K562 (cell line): ENCODE results near the gene AKAP13. TPM values are rescaled to one million over a fixed set of nuclear protein-coding genes. Genes with fewer than 3 reads are reported as not detected.

Experiments
- ATAC-seq: fragments of 200-7000 bp; cut with Tn5 transposase; 3 replicates; pipeline ENCODE4 v1.9.1; 2020; ENCODE audit warnings: moderate library complexity
- BruUV-seq: library from RNA; stranded (reverse); fragments of 400-500 nt; replicated peaks from 2 replicates; lab custom pipeline; 2021; lab: Mats Ljungman, UMichigan
- CTCF ChIA-PET: fragments of 300-600 bp; formaldehyde crosslinking; extraction: SDS; loops from one replicate; lab custom pipeline; 2021; ENCODE audit warnings: low intra/inter-chr PET ratio; lab: Yijun Ruan, JAX
- POLR2A ChIA-PET: fragments of 300-600, 350-650 bp; sonication (Branson Sonifier 250); formaldehyde crosslinking; extraction: SDS; loops from one replicate; lab custom pipeline; 2021; ENCODE audit warnings: antibody characterized with exemption, inconsistent platforms; lab: Yijun Ruan, JAX
- DNase-seq, 4 experiments: peaks; one replicate each; pipeline versions ENCODE4 v3.0.0 to v3.0.0-alpha.2; 2011 to 2018; ENCODE audit warnings: low spot score in 3 of 4, mixed read lengths in 3 of 4; ENCODE audit errors: extremely low read depth in 1 of 4
- FAIRE-seq: peaks from 2 replicates; lab custom pipeline; 2011; peaks lifted over from hg19 to GRCh38; lab: Jason Lieb, UNC
- H2AFZ ChIP-seq: 2 replicates; pipeline ENCODE4 v1.6.0; 2011; ENCODE audit warnings: low read depth, low read length, control low read depth, inconsistent platforms
- H3K27ac ChIP-seq: fragments of 200-600 bp; 3 replicates; pipeline ENCODE4 v1.8.0; 2011; ENCODE audit warnings: low read depth, mild to moderate bottlenecking, control low read depth, inconsistent platforms, low read length, moderate library complexity, mixed read lengths; ENCODE audit errors: extremely low read depth
- H3K27me3 ChIP-seq, 2 experiments: fragments of 300-600 bp in 1 of 2; 2 replicates in 1 of 2; 3 replicates in 1 of 2; pipeline versions ENCODE4 v1.6.0 to v1.8.0; 2011; ENCODE audit warnings: inconsistent platforms in 2 of 2, low read length in 2 of 2, mild to moderate bottlenecking in 1 of 2, mixed read lengths in 1 of 2, moderate library complexity in 1 of 2; ENCODE audit not compliant: control insufficient read depth in 2 of 2, insufficient read depth in 2 of 2
- H3K36me3 ChIP-seq: fragments of 300-600 bp; 3 replicates; pipeline ENCODE4 v1.8.0; 2011; ENCODE audit warnings: mild to moderate bottlenecking, low read length, inconsistent platforms; ENCODE audit not compliant: control insufficient read depth, insufficient read depth
- H3K4me1 ChIP-seq, 2 experiments: fragments of 200-600 bp in 1 of 2; replicated peaks in 1 of 2; 2 replicates in 1 of 2; 3 replicates in 1 of 2; pipeline versions ENCODE4 v1.5.1 to v1.8.0; 2011; ENCODE audit warnings: inconsistent platforms in 2 of 2, low read length in 2 of 2, mild to moderate bottlenecking in 1 of 2, mixed read lengths in 1 of 2, moderate library complexity in 1 of 2; ENCODE audit not compliant: control insufficient read depth in 2 of 2, insufficient read depth in 2 of 2
- H3K4me2 ChIP-seq: 2 replicates; pipeline ENCODE4 v1.6.1; 2011; ENCODE audit warnings: low read length, control low read depth, inconsistent platforms, mixed read lengths; ENCODE audit not compliant: insufficient read depth
- H3K4me3 ChIP-seq: fragments of 200-600 bp; sonication (generic), shearing (Covaris generic); 2 replicates; pipeline ENCODE4 v1.5.1; 2016; ENCODE audit warnings: control low read depth, inconsistent platforms
- H3K79me2 ChIP-seq: fragments of 200-600 bp; 3 replicates; pipeline ENCODE4 v1.8.0; 2011; ENCODE audit warnings: low read length, inconsistent platforms; ENCODE audit not compliant: control insufficient read depth, insufficient read depth
- H3K9ac ChIP-seq, 2 experiments: 2 replicates each; pipeline versions ENCODE4 v1.6.0 to v1.6.1; 2011; ENCODE audit warnings: low read depth in 2 of 2, low read length in 2 of 2, control low read depth in 1 of 2, inconsistent platforms in 1 of 2, mild to moderate bottlenecking in 1 of 2, mixed read lengths in 1 of 2; ENCODE audit not compliant: insufficient read depth in 1 of 2
- H3K9me1 ChIP-seq: one replicate; pipeline ENCODE4 v1.6.0; 2011; ENCODE audit warnings: inconsistent platforms, mild to moderate bottlenecking, low read length, moderate library complexity; ENCODE audit not compliant: control insufficient read depth, insufficient read depth
- H3K9me3 ChIP-seq: replicated peaks from 2 replicates; pipeline ENCODE4 v1.5.1; 2011; ENCODE audit warnings: low read depth, low read length, inconsistent platforms; ENCODE audit not compliant: control insufficient read depth, insufficient read depth
- H4K20me1 ChIP-seq: replicated peaks from 2 replicates; pipeline ENCODE4 v1.6.1; 2011; ENCODE audit warnings: low read length, inconsistent platforms, mixed read lengths; ENCODE audit not compliant: control insufficient read depth, insufficient read depth
- BHLHE40 ChIP-seq: IDR thresholded peaks from 2 replicates; pipeline ENCODE4 v1.6.1; 2011; ENCODE audit warnings: low read length, improper control_type of control experiment
- BRF2 ChIP-seq: IDR thresholded peaks from 3 replicates; pipeline ENCODE4 v1.6.1; 2011; ENCODE audit warnings: borderline replicate concordance, mild to moderate bottlenecking; ENCODE audit not compliant: insufficient read length, insufficient read depth
- CBX5 ChIP-seq: IDR thresholded peaks from 2 replicates; pipeline ENCODE4 v1.6.1; 2014; ENCODE audit warnings: low read depth, borderline replicate concordance
- DMBX1 ChIP-seq: fragments of 250-450 bp; sonication (Bioruptor Pico); IDR thresholded peaks from 2 replicates; pipeline ENCODE4 v1.8.0; 2022; ENCODE audit warnings: inconsistent platforms, mild to moderate bottlenecking, moderate library complexity, borderline replicate concordance
- FOXA1 ChIP-seq: fragments of 450-650 bp; IDR thresholded peaks from 2 replicates; pipeline ENCODE4 v1.6.1; 2016; ENCODE audit warnings: mild to moderate bottlenecking, borderline replicate concordance
- HDAC8 ChIP-seq: fragments of 450-650 bp; IDR thresholded peaks from 2 replicates; pipeline ENCODE4 v1.6.1; 2016; ENCODE audit warnings: mild to moderate bottlenecking, missing genetic modification characterization, moderate library complexity, missing compliant biosample characterization
- HNRNPK ChIP-seq: fragments of 200-400 bp; formaldehyde crosslinking; IDR thresholded peaks from one replicate; pipeline ENCODE4 v1.6.1; 2018; ENCODE audit warnings: mild to moderate bottlenecking, low read depth, low read length; ENCODE audit not compliant: poor library complexity, severe bottlenecking
- NBN ChIP-seq: fragments of 450-650 bp; IDR thresholded peaks from 2 replicates; pipeline ENCODE4 v1.6.1; 2016; ENCODE audit warnings: low read depth, mild to moderate bottlenecking
- NCOA6 ChIP-seq: fragments of 450-650 bp; IDR thresholded peaks from 2 replicates; pipeline ENCODE4 v1.6.1; 2017; ENCODE audit warnings: mild to moderate bottlenecking
- NFIC ChIP-seq: fragments of 450-650 bp; IDR thresholded peaks from 2 replicates; pipeline ENCODE4 v1.6.1; 2017; ENCODE audit warnings: mild to moderate bottlenecking, inconsistent platforms
- PCBP1 ChIP-seq: fragments of 200-400 bp; formaldehyde crosslinking; IDR thresholded peaks from 2 replicates; pipeline ENCODE4 v1.6.1; 2018; ENCODE audit warnings: mild to moderate bottlenecking, low read depth, low read length; ENCODE audit not compliant: poor library complexity, severe bottlenecking
- RFX5 ChIP-seq: IDR thresholded peaks from 2 replicates; pipeline ENCODE4 v1.6.1; 2011; ENCODE audit warnings: low read depth, mild to moderate bottlenecking, improper control_type of control experiment, low read length
- ZBTB8A ChIP-seq: fragments of 450-650 bp; IDR thresholded peaks from 2 replicates; pipeline ENCODE4 v1.6.1; 2018; ENCODE audit warnings: mild to moderate bottlenecking, moderate library complexity; ENCODE audit not compliant: partially characterized antibody
- ZNF561 ChIP-seq: fragments of 450-650 bp; formaldehyde crosslinking; conservative IDR thresholded peaks from 2 replicates; pipeline ENCODE4 v1.4.0; 2020; ENCODE audit warnings: mild to moderate bottlenecking, moderate library complexity
- WGBS: fragments of 100-300 bp; shearing (Covaris generic); methylation state at CpG from one replicate; pipeline ENCODE4 v1.1.6; 2016; ENCODE audit warnings: low coverage, mixed read lengths; ENCODE audit not compliant: insufficient coverage; ENCODE audit errors: missing lambda C conversion rate; 5-methylcytosine and 5-hydroxymethylcytosine counted together
- in situ Hi-C: fragments of 300-500 bp; cut with MboI; formaldehyde crosslinking; loops from 4 replicates; pipeline ENCODE4 v1.15.0; 2018; ENCODE audit warnings: inconsistent platforms, mixed read lengths
- intact Hi-C: fragments of 100-400 bp; cut with micrococcal nuclease; formaldehyde crosslinking; loops from 2 replicates; pipeline ENCODE4 v1.14.2; 2022
- polyA plus RNA-seq, 8 experiments: library from polyadenylated mRNA; depleted of rRNA in 4 of 8; stranded (reverse) in 5 of 8; unstranded in 3 of 8; fragments of >200 nt; fragmentation: Nextera tagmentation in 2 of 8; fragmentation: Illumina TruSeq in 1 of 8; extraction: Ambion mirVana in 2 of 8; extraction: Trizol in 1 of 8; gene quantifications; 2 replicates each; pipeline versions ENCODE4 v1.2.1 to v1.2.3, GENCODE V29; 2011 to 2014; ENCODE audit warnings: inconsistent platforms in 1 of 8, missing spikeins in 1 of 8
- total RNA-seq, 7 experiments: library from RNA; depleted of rRNA in 6 of 7; stranded (reverse); fragments of >200 nt in 6 of 7; fragmentation: Illumina TruSeq in 2 of 7; extraction: Trizol in 2 of 7; gene quantifications; 2 replicates each; pipeline versions ENCODE4 v1.2.1 to v1.2.3, GENCODE V29; 2011 to 2021; ENCODE audit warnings: low replicate concordance in 1 of 7
- TF ChIP-seq, protein P1 (sequence below): fragments of 450-650 bp; conservative IDR thresholded peaks from 2 replicates; pipeline ENCODE4 v1.6.1; 2016; ENCODE audit warnings: missing genetic modification characterization, low read depth, mild to moderate bottlenecking, control low read depth, missing compliant biosample characterization

The AKAP13 gene
- total and polyA plus RNA-seq, 9 of the 15 experiments (the other 6 are each of a cell fraction or from before 2014, with no cell fraction given), result 0.03 to 1.7 (median 0.42) TPM

GRCh38 chr15:85496151-85496550, 115.7 kb downstream of the AKAP13 start:
- H3K9me1 ChIP-seq, result no peaks in the 10 kb centered on the region
- 7% methylated on average over 8 of the region's 8 CpGs for WGBS
- H3K27ac ChIP-seq, result no peak overlapping the region
- BruUV-seq, result no TSS peak
- ATAC-seq, result no peak
- POLR2A ChIA-PET, result no interaction called here
- CTCF ChIA-PET, result no interaction called here
- no peak overlapping the region for H3K9ac ChIP-seq
- H2AFZ ChIP-seq, result no peak overlapping the region
- in situ Hi-C loops, result no loop called here
- no peak for FAIRE-seq
- no peaks in the 10 kb centered on the region for H3K36me3 ChIP-seq
- H3K27me3 ChIP-seq, result no peaks in the 10 kb centered on the region
- H3K9me3 ChIP-seq, result no peaks in the 10 kb centered on the region
- H3K79me2 ChIP-seq, result no peaks in the 10 kb centered on the region
- intact Hi-C loops, result no loop called here
- H4K20me1 ChIP-seq, result no peaks in the 10 kb centered on the region
- no peak overlapping the region for H3K4me2 ChIP-seq
- DNase-seq, result no peak
- TF ChIP-seq NBN (no peak), ZNF561 (CRISPR knock-in tag) (no peak), DMBX1 (CRISPR knock-in tag) (no peak), HNRNPK (no peak), ZBTB8A (no peak)
- no peaks in the 10 kb centered on the region for H3K4me1 ChIP-seq
- H3K4me3 ChIP-seq, result no peak overlapping the region

DNA sequence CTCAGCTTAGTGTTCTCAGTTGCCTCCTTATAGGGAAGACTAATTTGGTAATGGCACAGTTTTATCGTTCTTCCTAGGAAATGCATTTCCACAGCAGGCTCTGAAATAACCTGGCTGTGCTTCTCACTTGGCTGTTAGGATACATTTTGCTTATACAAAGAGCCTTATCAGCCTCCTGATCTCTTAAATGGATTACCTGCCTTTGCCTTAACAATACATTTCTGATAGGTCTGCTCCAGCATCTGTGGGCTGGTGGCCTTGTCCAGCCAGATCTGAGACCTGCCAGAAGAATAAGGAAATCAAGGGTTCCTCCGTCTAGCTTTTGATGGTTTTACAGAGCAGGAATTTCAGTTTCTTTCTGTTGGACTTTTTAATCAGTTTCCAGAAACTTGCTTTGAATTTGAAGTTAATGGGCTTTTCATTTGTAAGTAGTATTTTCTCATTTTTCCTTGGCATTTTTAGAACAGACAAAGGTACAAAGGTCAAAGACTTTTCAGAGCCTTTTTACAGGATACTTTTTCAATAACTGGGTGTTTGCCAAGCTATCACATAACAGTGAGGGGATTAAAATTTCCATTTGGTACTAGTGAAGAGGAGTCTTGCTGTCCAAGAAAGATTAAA, 116.3 kb downstream of the AKAP13 start:
- Histone ChIP-seq H3K27ac (no peak overlapping the region), H3K4me3 (no peak overlapping the region), H3K9ac (no peak overlapping the region), H3K36me3 (no peaks in the 10 kb centered on the region), H3K4me2 (no peak overlapping the region), H3K9me1 (no peaks in the 10 kb centered on the region), H3K4me1 (no peaks in the 10 kb centered on the region), H3K9me3 (no peaks in the 10 kb centered on the region), H3K79me2 (no peaks in the 10 kb centered on the region), H4K20me1 (no peaks in the 10 kb centered on the region), H2AFZ (no peak overlapping the region), H3K27me3 (no peaks in the 10 kb centered on the region)
- ATAC-seq (no peak), FAIRE-seq (no peak), DNase-seq (no peak)
- POLR2A ChIA-PET, result no interaction called here
- intact Hi-C loops, result no loop called here
- no TSS peak for BruUV-seq
- CTCF ChIA-PET, result no interaction called here
- 0% methylated on average over 2 of the region's 2 CpGs for WGBS
- in situ Hi-C loops, result no loop called here
- TF ChIP-seq NFIC (no peak), BHLHE40 (no peak), FOXA1 (no peak), BRF2 (no peak), HDAC8 (no peak), RFX5 (no peak), PCBP1 (no peak), NCOA6 (no peak), CBX5 (no peak)
- TF ChIP-seq, protein P1, sequence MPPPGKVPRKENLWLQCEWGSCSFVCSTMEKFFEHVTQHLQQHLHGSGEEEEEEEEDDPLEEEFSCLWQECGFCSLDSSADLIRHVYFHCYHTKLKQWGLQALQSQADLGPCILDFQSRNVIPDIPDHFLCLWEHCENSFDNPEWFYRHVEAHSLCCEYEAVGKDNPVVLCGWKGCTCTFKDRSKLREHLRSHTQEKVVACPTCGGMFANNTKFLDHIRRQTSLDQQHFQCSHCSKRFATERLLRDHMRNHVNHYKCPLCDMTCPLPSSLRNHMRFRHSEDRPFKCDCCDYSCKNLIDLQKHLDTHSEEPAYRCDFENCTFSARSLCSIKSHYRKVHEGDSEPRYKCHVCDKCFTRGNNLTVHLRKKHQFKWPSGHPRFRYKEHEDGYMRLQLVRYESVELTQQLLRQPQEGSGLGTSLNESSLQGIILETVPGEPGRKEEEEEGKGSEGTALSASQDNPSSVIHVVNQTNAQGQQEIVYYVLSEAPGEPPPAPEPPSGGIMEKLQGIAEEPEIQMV (tag), result no peak
